SK-N-SH (cell line): ENCODE results near the gene IFITM5.

ENCODE experiments used
- EP300 ChIP-seq, 2 experiments: IDR thresholded peaks; 2 replicates each; pipeline versions ENCODE4 v1.4.0 to v1.6.1; 2012; ENCODE audit warnings: borderline replicate concordance in 1 of 2, low read depth in 1 of 2, low read length in 1 of 2
- TF ChIP-seq, protein P1 (sequence below): fragments of 200-600 bp; sonication (generic); IDR thresholded peaks from 2 replicates; pipeline ENCODE4 v1.6.1; 2017; ENCODE audit warnings: antibody characterized with exemption, mild to moderate bottlenecking, moderate library complexity

DNA sequence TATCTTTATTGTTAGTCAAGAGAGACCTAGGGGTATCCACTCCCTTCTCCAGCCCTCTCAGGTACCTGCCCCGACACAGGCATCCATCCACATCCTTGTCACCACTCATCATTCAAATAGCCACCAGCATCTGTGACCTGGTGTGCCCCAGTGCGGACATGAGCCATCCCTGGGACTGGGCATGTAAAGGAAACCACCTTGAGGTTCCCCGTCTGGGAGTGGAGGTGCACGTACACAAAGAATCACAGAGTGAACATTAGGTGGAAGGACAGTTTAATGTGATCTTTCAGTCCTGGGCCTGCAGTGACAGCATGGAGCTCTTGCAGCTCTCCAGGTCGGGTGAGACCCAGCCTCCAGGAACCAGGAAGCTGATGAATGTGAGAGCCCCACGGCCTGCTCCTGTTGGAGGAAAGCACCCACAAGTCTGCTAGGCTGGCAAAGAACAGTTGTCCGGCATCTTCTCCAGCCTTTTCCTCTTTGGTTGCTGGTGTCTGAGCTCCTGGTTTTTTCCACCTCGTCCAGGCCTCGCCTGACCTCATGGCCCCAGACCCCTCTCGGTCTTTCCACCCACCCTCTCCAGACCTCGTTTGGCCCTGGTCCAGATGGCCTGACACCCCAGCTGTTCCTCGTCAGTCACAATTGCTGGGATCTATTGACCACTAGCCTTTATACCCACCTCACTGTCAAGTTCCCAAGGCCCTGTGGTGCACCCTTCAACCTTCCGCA lies 46.0 kb downstream of the IFITM5 start:
- TF ChIP-seq, protein P1, sequence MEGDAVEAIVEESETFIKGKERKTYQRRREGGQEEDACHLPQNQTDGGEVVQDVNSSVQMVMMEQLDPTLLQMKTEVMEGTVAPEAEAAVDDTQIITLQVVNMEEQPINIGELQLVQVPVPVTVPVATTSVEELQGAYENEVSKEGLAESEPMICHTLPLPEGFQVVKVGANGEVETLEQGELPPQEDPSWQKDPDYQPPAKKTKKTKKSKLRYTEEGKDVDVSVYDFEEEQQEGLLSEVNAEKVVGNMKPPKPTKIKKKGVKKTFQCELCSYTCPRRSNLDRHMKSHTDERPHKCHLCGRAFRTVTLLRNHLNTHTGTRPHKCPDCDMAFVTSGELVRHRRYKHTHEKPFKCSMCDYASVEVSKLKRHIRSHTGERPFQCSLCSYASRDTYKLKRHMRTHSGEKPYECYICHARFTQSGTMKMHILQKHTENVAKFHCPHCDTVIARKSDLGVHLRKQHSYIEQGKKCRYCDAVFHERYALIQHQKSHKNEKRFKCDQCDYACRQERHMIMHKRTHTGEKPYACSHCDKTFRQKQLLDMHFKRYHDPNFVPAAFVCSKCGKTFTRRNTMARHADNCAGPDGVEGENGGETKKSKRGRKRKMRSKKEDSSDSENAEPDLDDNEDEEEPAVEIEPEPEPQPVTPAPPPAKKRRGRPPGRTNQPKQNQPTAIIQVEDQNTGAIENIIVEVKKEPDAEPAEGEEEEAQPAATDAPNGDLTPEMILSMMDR = no peak
- no peak for TF ChIP-seq EP300 (IDR thresholded peaks at IDR 0.05; ENCODE audit: borderline replicate concordance in 1 of 2, low read depth in 1 of 2, low read length in 1 of 2)
